Sigmoid colon (tissue), 4 donors: ENCODE measurements around the gene TBX15.

Experiments
- EP300 ChIP-seq, 4 donors: sonication (generic); formaldehyde crosslinking; IDR thresholded peaks; one replicate each; pipeline ENCODE4 v1.6.1; 2017; ENCODE audit warnings: antibody characterized with exemption in 4 of 4
- POLR2A ChIP-seq, 2 donors: fragments of 450-650 bp; IDR thresholded peaks; one replicate each; pipeline ENCODE4 v1.6.1; 2016; ENCODE audit warnings: antibody characterized with exemption in 2 of 2, mild to moderate bottlenecking in 2 of 2, moderate library complexity in 2 of 2
- TF ChIP-seq, protein P1 (sequence below), 4 experiments: fragments of 450-650 bp in 3 of 4; fragments of 200-600 bp in 1 of 4; IDR thresholded peaks; one replicate each; pipeline ENCODE4 v1.5.1; 2016 to 2019; ENCODE audit warnings: antibody characterized with exemption in 4 of 4, mild to moderate bottlenecking in 3 of 4, moderate library complexity in 2 of 4

- TF ChIP-seq, protein P1, sequence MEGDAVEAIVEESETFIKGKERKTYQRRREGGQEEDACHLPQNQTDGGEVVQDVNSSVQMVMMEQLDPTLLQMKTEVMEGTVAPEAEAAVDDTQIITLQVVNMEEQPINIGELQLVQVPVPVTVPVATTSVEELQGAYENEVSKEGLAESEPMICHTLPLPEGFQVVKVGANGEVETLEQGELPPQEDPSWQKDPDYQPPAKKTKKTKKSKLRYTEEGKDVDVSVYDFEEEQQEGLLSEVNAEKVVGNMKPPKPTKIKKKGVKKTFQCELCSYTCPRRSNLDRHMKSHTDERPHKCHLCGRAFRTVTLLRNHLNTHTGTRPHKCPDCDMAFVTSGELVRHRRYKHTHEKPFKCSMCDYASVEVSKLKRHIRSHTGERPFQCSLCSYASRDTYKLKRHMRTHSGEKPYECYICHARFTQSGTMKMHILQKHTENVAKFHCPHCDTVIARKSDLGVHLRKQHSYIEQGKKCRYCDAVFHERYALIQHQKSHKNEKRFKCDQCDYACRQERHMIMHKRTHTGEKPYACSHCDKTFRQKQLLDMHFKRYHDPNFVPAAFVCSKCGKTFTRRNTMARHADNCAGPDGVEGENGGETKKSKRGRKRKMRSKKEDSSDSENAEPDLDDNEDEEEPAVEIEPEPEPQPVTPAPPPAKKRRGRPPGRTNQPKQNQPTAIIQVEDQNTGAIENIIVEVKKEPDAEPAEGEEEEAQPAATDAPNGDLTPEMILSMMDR (IDR thresholded peaks at IDR 0.05) = no peak
- no peak for TF ChIP-seq POLR2A (IDR thresholded peaks at IDR 0.05)
- no peak for TF ChIP-seq EP300 (IDR thresholded peaks at IDR 0.05)
These were observed 23.6 kb upstream of the TBX15 start for GRCh38 chr1:119011706-119012105.
